GM19193 (cell line): ENCODE results near the gene GNAL.

Experiments
- POLR2A ChIP-seq: IDR thresholded peaks from 4 replicates; pipeline ENCODE4 v1.6.1; 2011; ENCODE audit not compliant: insufficient read depth, insufficient read length; ENCODE audit errors: extremely low read depth

The GNAL gene

DNA sequence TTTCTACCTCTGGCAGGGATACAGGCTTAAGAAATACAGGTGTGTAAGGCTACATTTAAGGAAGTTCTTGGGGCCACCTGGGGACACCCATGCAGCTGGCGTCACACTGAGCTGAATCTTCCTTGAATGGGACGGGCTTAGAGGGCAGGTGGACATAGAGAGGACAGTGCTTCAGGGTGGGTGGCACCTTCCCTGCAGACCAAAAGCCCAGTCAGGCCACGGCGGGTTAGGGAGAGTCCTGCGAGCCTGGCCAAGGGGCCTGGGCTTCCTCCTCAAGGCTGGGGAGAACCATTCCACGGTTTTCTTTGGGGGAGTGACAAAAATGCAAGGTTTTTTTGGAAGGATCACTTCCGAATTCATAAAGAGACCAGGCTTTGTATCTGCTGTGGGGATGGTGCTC lies 73.4 kb downstream of the GNAL start:
- TF ChIP-seq POLR2A: no peak

DNA sequence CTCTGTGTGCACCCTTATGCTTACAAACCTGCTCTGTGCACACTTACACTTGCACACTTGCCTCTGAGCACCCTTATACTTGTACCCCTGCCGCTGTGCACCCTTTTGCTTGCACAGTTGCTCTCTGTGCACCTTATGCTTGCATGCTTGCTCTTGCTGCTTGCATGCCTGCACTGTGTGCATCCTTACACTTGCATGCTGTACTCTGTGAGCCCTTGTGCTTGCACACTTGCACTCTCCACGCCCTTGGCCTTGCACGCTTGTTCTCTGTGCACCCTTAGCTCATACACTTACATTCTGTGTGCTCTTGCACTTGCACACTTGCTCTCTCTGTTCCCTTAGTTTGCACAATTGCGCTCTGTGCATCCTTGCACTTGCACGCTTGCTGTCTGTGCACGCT lies 78.3 kb downstream of the GNAL start:
- TF ChIP-seq POLR2A: no peak

DNA sequence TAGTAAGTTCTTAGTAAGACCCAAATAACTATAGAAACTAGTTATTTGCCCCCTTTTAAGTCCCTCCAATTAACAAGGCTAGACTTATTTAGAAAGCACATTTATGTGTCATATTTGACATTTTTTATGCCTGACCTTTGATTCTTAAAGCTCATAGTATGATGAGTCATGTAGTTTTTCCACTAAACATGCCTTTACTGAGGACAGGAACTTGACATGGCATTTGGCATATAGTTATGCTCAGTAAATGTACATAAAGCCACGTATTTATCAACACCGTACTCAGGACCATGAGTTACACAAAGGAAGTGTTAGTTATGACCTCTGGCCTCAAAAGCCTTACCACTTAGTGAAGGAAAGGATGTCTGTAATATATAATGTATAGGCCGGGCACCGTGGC lies 78.9 kb downstream of the GNAL start:
- no peak for TF ChIP-seq POLR2A

DNA sequence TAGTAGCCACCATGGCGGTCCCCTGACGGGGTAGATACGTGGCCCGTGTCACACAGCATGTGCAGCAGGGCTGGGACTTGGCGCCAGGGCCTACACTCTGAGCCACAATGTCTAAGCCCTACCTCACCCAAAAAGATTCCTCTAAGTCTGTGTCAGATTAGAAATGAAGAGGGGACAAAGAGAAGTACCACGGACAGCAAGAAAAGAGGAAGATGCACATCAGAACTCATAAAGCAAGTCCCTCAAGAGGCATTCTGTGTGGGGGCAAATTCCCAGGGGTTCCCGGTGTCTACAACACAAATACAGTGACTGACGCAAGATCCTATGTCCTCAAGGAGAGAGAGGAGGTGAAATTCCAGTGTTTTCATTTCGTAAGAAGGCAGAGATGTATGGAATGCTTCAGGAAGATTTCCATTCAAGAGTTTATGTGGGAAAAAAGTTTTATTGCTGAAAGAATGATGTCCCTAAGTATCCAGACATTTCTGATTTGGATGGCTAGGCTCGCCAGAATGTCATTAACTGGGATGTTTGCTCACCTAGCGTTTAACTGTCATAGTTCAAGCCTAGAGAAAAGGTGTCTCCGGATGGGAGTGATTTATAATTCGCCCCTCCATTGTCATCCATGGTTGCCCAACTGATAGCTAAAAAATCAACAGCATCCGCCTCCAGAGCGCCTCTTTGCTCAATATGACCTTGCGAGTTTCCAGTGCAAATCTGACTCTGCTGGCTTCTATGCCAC lies 86.5 kb downstream of the GNAL start:
- TF ChIP-seq POLR2A: no peak

DNA sequence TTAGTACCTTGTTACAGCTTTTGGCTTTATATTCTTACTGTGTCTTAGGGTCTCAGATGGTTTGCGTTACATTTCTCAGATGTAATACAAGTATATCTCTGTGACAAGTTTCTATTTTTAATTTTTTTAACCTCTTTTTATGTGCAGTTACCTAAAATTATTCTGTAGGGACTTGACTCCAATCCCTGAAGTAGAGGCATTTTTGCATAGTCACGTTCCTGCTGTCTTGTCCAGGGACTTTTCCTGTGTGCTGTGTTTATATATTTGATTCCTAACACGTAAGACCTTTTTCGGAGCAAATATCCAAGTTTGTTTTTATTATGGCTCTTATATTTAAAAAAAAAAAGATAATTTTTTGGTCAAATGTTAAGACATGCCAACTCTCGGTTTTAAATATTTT lies 91.0 kb downstream of the GNAL start:
- TF ChIP-seq POLR2A: no peak

DNA sequence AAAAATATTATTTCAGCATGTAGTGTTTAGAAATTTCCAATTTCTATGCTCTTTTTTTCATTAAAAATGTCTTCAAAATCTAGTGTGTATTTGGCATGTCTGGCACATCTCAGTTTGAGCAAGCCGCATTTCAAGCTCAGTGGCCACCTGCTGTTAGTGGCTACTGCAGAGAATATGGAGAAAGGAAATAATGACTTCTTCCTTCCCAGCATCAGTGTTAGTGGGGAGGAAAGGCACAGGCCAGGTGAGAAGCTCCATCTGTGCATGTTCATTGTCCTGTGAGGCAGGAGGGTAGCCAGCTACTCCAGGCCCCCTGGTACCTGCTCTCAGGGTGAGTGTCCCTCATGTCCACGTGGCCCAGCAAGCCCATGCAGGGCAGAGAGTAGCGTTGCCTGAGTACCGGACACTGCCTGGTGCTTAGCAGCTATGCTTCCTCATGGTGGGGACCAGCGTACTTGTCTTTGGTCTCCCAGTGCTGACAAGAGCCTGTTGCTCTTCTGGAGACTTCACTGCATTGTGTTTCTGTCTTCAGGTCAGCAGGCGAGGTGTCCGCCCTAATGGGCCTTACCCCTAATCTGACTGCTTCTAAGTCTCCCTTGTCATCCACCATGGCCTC lies 94.8 kb downstream of the GNAL start:
- TF ChIP-seq POLR2A: no peak

DNA sequence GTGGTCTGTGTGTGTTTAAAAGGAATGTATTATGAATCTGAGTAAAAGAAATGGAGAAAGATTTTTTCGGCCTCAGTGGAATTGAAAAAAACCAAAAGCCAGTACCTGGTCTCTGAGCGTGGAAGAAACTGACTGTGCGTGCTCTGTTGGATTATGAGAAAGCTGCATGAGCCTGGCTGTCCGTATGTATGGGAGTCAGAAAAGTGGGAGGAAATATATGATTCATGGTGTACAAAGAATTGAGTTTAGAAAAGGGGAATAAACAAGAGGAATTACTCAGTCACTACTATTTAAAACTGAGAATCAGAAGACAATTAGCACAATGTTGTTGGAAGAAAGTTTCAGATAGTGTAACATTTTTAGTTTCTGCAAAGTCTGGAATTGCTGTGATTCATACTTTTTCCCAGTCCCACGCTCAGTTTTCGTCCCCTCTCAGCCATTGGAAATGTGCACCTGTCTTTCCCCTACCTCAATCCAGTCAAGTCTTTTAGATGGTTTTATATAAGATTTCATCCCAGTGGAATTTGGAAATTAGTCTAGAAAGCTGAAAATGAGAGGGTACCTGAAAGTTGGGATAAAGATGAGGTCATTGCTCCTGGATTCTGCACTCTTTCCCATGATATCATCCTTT lies 95.7 kb downstream of the GNAL start:
- TF ChIP-seq POLR2A: no peak

DNA sequence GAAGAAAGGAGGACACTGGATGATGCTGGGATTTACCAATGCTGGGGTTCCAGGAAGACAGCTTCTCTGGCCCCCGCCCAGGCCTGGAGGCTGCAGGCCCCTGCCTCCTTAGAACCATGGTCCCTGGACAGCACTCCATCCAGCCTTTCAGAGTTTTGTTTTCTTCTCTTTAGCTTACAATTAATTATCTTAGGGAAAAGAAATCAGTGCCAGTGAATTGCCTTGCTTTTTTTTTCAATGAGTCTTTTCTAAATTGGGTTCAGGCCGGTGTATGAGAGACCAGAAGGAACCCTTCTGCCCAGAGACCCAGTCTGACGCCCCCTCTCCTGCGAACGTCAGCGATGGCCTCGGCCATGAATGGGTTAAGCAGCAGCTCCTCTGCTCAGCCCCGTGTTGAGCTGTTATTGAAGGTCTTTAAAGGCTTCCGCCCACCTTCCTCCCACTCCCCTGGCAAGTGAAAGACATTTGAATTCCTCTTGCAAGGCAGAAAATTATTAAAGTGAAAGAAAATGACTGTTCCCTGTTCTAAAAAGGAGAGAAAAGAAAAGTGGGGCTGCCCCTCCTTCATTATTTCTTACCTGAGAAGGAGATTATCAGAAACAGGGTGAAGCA lies 96.5 kb downstream of the GNAL start:
- TF ChIP-seq POLR2A: no peak

DNA sequence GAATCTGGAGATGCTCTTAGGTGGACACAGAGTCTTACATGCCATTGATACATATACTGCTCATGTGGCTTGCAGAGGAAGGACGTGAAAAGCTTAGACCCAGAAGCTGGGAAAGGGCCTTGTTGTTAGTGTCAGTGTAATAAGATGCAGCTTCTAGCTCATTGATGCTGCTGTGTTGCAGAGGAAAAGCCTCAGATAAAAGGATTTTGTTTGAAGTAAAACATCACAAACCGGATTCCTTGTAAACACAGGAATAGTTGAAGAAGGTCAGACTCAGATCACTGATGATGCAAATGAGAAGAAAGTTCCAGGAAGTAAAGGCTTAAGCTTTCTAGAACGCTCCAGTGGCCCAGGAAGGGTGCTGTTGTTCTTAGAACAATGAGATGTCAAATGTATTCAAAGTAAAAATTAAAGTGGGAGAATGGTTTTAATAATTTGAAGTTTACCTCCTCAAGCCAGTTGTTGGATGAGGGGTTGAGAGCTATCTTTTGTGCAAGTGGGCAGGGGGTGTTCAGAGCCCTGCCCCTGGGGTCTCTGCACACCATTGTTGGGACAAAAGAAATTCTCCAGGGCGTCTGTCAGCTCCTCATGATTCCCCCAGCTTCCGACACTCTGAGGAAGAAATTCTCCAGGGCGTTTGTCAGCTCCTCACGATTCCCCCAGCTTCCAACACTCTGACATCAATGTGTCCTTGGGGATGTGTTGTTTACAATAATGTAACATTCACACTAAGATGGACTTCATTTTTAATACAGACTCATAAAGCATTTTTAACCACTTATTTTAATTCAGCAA lies 100.8 kb downstream of the GNAL start:
- no peak for TF ChIP-seq POLR2A

DNA sequence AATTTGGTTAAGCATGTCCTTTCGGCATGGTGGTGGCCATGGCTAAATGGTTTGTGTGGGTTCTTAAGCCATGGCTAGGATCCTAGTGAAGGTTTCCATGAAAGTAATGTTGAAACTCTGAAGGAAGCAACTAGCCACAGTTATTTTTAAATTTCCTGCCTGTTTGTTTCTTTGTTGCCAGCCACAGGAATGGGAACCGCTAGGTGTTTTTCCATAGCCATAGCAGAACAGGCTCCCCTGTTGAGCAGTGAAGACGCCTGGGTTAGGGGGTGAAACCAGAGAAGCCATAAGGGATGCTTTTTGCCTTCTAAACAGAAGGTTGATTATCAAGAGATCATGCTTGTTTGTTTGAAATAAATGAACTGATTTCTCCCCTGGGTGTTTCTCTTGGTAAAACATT lies 102.1 kb downstream of the GNAL start:
- TF ChIP-seq POLR2A: no peak

DNA sequence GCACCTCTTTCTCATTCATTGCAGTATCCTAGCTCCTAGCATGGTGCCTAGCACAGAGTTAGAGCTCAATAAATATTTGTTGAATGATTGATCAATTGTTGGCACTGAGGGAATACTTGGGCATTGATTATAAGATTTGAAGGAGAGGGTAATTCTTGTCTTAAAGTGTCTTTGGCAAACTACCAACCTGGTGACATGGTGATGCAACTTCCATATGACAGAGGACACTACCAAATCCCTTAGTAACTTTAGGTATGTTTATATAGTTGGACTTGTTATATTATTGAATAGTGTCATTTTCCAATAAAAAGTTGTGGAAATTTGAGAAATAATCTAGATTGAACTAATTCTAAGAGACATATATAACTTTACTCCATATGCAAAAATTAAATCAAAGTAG lies 103.6 kb downstream of the GNAL start:
- no peak for TF ChIP-seq POLR2A

DNA sequence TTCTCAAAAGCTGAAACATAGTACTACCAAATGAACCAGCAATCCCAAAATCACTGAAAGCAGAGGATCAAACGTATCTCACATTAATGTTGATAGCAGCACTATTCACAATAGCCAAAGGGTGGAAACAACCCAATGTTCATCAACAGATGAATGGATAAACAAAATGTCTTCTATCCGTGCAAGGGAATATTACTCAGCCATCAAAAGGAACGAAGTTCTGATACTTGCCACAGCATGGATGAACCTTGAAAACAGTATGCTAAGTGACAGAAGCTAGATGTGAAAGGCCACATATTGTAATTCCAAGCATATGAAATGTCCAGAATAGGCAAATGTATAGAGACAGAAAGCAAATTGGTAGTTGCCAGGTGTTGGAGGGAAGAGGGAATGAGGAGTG lies 105.1 kb downstream of the GNAL start:
- TF ChIP-seq POLR2A: no peak

DNA sequence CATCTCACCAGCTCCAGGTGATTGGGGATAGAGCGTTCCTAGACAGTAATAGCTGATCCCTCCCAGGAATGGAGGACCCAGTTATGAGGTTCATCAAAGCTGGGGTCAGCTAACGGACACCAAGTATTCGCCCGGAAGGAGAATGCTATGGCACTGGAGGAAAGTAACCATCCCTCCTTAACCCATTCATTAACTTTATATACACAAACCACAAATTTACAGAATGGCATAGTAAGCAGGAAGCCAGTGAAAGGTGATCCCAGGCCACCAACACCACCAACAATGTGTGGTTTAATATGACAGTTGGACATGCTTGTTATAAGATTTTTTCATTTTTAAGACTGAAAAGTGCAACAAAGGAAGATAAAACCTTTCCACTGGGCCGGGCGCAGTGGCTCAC lies 106.9 kb downstream of the GNAL start:
- no peak for TF ChIP-seq POLR2A

DNA sequence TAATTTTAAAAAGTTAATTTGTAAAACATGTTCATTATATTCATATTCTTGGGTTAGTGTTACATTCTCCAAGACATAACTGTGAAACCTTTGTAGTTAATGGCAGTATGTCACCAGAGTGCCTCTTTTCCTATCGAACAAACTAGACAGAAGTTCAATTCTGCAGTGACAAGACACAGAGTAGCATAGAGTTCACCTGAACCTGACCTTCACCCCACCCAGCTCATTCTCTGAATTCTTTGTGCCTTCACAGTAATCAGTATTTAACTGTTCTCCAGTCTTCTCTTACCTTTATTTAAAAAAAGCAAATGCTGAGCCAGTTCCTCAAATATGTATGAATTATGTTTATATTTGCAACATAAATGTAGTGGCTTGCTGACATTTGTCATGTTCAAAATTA lies 109.2 kb downstream of the GNAL start:
- TF ChIP-seq POLR2A: no peak

DNA sequence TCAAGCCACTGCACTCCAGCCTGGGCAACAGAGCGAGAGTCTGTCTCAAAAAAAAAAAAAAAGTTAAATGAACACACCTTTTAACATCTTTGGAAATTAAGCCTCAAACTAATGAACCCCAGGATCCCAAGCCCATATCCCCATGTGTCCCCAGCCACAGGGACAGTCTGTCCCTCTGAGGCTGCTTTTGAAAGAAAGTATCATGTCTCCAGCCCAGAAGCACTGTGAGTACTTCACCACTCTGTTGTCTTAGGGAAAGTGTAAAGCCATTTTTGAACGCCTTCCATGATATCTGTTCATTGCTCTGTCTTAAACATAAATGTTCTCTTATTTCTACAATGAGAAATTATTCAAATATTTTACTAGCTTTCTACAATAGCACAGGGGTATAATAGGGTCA lies 110.0 kb downstream of the GNAL start:
- TF ChIP-seq POLR2A: no peak
